IPS-18c (cell line): ENCODE data around the gene SLC10A3.
A peak's percentile ranks its signal among the peaks of the same experiment; 100 is the strongest.

ENCODE experiments used
- H3K4me3 ChIP-seq: 2 replicates; pipeline ENCODE4 v1.7.0; 2013; ENCODE audit warnings: low read depth, mild to moderate bottlenecking, low read length, moderate library complexity; ENCODE audit not compliant: insufficient read depth
- H3K9me3 ChIP-seq: one replicate; pipeline ENCODE4 v1.6.1; 2013; ENCODE audit warnings: mild to moderate bottlenecking, low read length, moderate library complexity; ENCODE audit not compliant: control insufficient read depth, insufficient read depth

Gene SLC10A3, protein sequence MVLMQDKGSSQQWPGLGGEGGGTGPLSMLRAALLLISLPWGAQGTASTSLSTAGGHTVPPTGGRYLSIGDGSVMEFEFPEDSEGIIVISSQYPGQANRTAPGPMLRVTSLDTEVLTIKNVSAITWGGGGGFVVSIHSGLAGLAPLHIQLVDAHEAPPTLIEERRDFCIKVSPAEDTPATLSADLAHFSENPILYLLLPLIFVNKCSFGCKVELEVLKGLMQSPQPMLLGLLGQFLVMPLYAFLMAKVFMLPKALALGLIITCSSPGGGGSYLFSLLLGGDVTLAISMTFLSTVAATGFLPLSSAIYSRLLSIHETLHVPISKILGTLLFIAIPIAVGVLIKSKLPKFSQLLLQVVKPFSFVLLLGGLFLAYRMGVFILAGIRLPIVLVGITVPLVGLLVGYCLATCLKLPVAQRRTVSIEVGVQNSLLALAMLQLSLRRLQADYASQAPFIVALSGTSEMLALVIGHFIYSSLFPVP

DNA sequence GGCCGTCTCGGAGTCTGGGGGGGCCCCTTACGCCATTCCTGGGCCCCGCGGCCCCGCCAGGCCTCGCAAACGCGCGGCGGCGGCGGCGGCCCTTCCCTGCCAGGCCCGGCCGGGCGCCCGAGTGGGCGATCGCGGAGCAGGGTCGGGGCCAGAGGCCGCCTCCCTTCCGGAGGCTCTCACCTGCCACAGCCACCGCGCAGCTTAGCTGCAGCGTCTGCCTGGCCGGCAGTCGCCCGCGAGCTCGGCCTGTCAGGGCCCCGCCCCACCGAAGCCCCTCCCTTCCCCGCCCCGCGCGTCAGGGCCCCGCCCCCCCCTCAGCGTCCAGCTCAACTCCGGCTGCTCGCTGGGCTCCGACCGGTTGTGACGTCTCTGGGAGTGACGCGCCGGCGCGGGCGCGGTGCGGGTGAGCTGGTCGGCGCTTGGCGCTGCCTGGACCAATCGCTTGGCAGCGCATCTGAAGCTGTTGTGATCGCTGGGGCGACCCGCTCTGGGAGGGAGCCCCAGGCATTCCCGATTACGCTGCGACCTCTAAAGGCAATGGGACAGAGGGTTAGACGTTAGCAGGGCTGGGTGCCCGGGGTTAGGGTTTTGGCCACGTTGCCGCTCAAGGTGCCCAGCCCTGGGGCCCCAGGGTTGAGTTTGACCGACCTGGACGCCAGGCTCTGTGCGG lies at the start of gene SLC10A3:
SLC10A3 (minus strand) TSS at position 216 of the 670 bp plus-strand sequence. CDS start 1,689 bp downstream, outside the sequence.
- H3K4me3 ChIP-seq: peak within 1 kb of the TSS; percentile 49
- H3K9me3 ChIP-seq: peaks cover 16% of the 10 kb centered on the region

GRCh38 chrX:154539077-154539476 lies 48.6 kb upstream of the SLC10A3 start:
- Histone ChIP-seq H3K9me3 (peaks cover 12% of the 10 kb centered on the region), H3K4me3 (no peak overlapping the region)

DNA sequence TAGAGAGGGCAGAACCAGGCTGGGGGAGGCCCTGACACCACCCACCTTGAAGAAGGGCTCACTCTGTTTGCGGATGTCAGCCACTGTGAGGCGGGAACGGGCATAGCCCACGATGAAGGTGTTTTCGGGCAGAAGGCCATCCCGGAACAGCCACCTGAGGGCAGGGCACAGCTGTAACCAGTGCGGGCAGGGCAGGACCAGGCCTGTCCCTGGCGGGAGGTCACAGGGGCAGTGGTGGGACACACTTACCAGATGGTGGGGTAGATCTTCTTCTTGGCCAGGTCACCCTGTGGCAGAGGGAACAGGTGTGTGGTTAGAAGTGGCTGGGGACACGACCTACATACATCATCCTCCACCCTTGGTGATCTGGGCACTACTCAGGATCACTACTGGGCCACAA lies 45.5 kb upstream of the SLC10A3 start:
- Histone ChIP-seq H3K9me3 (peaks cover 11% of the 10 kb centered on the region), H3K4me3 (no peak overlapping the region)

GRCh38 chrX:154534526-154535322 lies 44.3 kb upstream of the SLC10A3 start:
- H3K9me3 ChIP-seq: peaks cover 13% of the 10 kb centered on the region
- no peak overlapping the region for H3K4me3 ChIP-seq

DNA sequence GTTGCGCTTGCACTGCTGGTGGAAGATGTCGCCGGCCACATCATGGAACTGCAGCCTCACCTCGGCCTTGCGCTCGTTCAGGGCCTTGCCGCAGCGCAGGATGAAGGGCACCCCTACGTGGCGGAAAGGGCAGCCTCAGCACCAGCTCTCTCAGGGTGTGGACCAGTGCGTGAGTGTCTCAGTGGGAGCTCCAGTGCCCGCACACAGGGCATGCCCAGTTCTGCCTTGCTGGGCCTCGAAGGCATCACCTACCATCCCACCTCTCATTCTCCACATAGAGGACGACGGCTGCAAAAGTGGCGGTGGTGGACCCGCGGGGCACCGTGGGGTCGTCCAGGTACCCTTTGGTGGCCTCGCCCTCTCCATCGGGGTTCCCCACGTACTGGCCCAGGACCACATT lies 42.3 kb upstream of the SLC10A3 start:
- peaks cover 15% of the 10 kb centered on the region for H3K9me3 ChIP-seq
- H3K4me3 ChIP-seq: no peak overlapping the region

GRCh38 chrX:154531626-154532025 lies 41.2 kb upstream of the SLC10A3 start:
- no peak overlapping the region for H3K4me3 ChIP-seq
- H3K9me3 ChIP-seq: peaks cover 21% of the 10 kb centered on the region

- Histone ChIP-seq H3K9me3 (peaks cover 22% of the 10 kb centered on the region), H3K4me3 (no peak overlapping the region)
Measured at GRCh38 chrX:154530286-154530685, 39.9 kb upstream of the SLC10A3 start.

GRCh38 chrX:154529206-154529612 lies 38.8 kb upstream of the SLC10A3 start:
- Histone ChIP-seq H3K9me3 (peaks cover 22% of the 10 kb centered on the region), H3K4me3 (no peak overlapping the region)

DNA sequence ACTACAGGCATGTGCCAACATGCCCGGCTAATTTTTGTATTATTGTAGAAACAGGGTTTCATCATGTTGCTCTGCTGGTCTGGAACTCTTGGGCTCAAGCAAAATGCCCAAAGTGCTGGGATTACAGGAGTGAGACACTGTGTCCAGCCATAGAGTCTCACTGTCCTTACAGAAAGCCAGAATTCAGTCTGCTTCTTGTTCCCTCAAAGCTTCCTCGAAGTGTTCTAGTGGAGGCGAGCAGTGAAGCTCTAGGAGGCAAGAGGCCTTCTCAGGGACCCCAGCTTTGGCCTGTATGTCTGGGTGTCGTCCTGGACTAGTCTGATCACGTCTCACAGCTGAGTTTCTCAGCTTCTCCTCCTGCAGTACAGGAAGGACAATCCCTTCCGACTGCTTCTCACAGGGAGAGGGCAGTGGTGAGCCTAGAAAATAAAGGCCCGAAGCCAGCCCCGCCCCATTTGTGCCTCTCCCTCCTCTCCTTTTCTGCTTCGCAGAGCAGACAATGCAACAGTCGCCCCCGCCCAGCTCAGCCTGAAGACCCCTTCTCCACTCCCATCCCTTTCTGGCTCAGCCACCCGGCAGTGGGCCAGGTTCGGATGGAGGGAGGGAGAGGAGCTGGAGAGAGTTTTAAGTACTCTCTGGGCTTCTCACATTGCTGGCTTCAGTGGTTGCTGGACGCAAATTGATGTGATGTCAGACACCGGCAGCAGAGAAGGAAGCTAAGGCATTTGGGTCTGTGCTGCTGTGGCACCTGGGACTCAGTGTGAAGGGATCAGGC lies 36.7 kb upstream of the SLC10A3 start:
- no peak overlapping the region for H3K4me3 ChIP-seq
- peaks cover 17% of the 10 kb centered on the region for H3K9me3 ChIP-seq

- Histone ChIP-seq H3K9me3 (peaks cover 16% of the 10 kb centered on the region), H3K4me3 (no peak overlapping the region)
Measured at GRCh38 chrX:154525606-154526490, 35.4 kb upstream of the SLC10A3 start.

- Histone ChIP-seq H3K4me3 (no peak overlapping the region), H3K9me3 (peaks cover 7% of the 10 kb centered on the region)
Measured at GRCh38 chrX:154519389-154519788, 29.0 kb upstream of the SLC10A3 start.

GRCh38 chrX:154517101-154517781 lies 26.8 kb upstream of the SLC10A3 start:
- peak overlapping the region; percentile 40 for H3K4me3 ChIP-seq
- peaks cover 7% of the 10 kb centered on the region for H3K9me3 ChIP-seq

- Histone ChIP-seq H3K9me3 (peaks cover 7% of the 10 kb centered on the region), H3K4me3 (peak overlapping the region; percentile 40)
Measured at GRCh38 chrX:154516656-154517100, 26.2 kb upstream of the SLC10A3 start.

DNA sequence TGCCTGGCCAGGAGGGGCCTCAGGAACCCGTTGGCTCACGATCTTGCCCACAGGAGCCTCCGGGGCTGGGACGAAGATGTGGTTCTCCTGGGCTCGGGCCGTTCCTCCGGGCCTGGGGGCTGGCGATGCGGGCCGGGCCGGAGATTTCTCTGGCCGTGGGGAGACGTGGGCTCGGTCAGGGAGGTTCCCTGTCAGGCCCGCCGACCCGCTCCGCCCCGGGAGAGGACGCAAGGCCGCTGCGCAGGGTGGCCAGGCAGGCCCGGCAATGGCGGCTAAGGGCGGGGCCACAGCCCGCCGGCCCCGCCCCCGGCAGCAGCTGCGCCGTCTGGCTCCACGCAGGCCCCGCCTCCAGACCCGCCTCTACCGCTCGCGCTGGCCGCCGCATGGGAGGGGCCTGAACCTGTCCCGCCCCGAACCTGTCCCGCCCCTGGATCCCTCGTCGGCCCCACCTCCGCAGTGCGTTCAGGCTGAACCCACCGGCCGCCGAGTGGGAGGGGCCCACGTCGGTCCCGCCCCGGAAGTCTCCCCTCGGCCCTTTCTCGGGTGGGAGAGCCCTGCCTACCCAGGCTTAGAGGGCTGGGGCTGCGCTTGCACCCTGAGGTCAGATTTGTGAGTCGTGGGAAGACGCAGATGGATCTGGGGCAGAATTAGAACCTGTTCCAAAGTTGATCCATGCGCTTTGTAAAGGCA lies 25.7 kb upstream of the SLC10A3 start, which contains the start of gene FAM3A:
FAM3A (minus strand) TSS at position 267 of the 690 bp plus-strand sequence. CDS start 460 bp downstream, outside the sequence.
- Histone ChIP-seq H3K4me3 (peak within 1 kb of the TSS; percentile 68), H3K9me3 (peaks cover 7% of the 10 kb centered on the region)
